Measurements from ENCODE around the gene SUN5. TPM values are rescaled to one million over a fixed set of nuclear protein-coding genes. Genes with fewer than 3 reads are reported as not detected.
"Not testable (repeated sequence)": the region's sequence is repeated elsewhere in the genome, so short reads cannot be mapped to it uniquely, and the experiment has no call there.

The SUN5 gene
- total and polyA plus RNA-seq, 2 of the 8 experiments (the other 6 are each of a cell fraction or from before 2014, with no cell fraction given) = not detected

GRCh38 chr20:33045129-33045721 is 41.0 kb upstream of the SUN5 start:
- H3K14ac ChIP-seq (ENCODE audit: insufficient read length); H3K79me1 ChIP-seq (ENCODE audit: low read depth, low read length); H3K4ac ChIP-seq (replicated peaks; ENCODE audit: insufficient read length, low read depth, low read length); H3K36me3 ChIP-seq (ENCODE audit: control insufficient read depth in 2 of 4, insufficient read depth in 4 of 4, low read length in 3 of 4); H2BK20ac ChIP-seq (ENCODE audit: low read length); FAIRE-seq; H4K20me1 ChIP-seq (replicated peaks in 1 of 2; ENCODE audit: control insufficient read depth in 1 of 2, insufficient read depth in 2 of 2, low read length in 2 of 2); H3K79me2 ChIP-seq (ENCODE audit: control insufficient read depth in 1 of 2, insufficient read depth in 2 of 2, low read length in 2 of 2); H4K91ac ChIP-seq (replicated peaks; ENCODE audit: insufficient read length, low read length); H3K27ac ChIP-seq (ENCODE audit: low read depth, low read length); DNase-seq (ENCODE audit: low read depth in 1 of 2, low spot score in 2 of 2); POLR2A ChIA-PET (ENCODE audit: partially characterized antibody); H2BK120ac ChIP-seq (replicated peaks; ENCODE audit: low read depth, low read length); H4K8ac ChIP-seq (ENCODE audit: extremely low read depth, insufficient read depth, low read length); H2AK5ac ChIP-seq (ENCODE audit: low read depth, low read length); H2AFZ ChIP-seq (ENCODE audit: low read length); H3K4me1 ChIP-seq (replicated peaks in 1 of 4; ENCODE audit: control insufficient read depth in 3 of 4, insufficient read depth in 4 of 4, low read length in 3 of 4); H3K23me2 ChIP-seq (ENCODE audit: low read depth, low read length); H3K18ac ChIP-seq (ENCODE audit: extremely low read depth, low read length); H2BK12ac ChIP-seq (ENCODE audit: low read depth, low read length); H2BK5ac ChIP-seq (ENCODE audit: low read depth, low read length); H3K23ac ChIP-seq (ENCODE audit: insufficient read length); H3K27me3 ChIP-seq (replicated peaks in 1 of 4; ENCODE audit: control insufficient read depth in 3 of 4, extremely low read depth in 1 of 4, insufficient read depth in 3 of 4, low read length in 3 of 4); H2BK15ac ChIP-seq (ENCODE audit: low read length); H3K4me2 ChIP-seq (ENCODE audit: insufficient read depth in 1 of 2, low read depth in 2 of 2, low read length in 2 of 2); H3K9ac ChIP-seq (replicated peaks in 1 of 4; ENCODE audit: extremely low read depth in 1 of 4, low read depth in 3 of 4, low read length in 3 of 4); H4K5ac ChIP-seq (ENCODE audit: insufficient read length, low read depth, low read length); H3K56ac ChIP-seq (replicated peaks; ENCODE audit: insufficient read length, low read depth, low read length); H3K4me3 ChIP-seq (ENCODE audit: extremely low read depth in 1 of 4, insufficient read depth in 2 of 4, low read depth in 3 of 4, low read length in 4 of 4): not testable (repeated sequence)
- CTCF ChIA-PET (ENCODE audit: partially characterized antibody) = interaction anchor here (0.7 to 1.7 kb wide), 2 partner anchors 50 to 217 kb away, joined by 3 read pairs; no protein-coding TSS in a partner anchor
- WGBS, 2 experiments (ENCODE audit: extremely low coverage in 1 of 2, insufficient coverage in 1 of 2, insufficient read length in 1 of 2, insufficient replicate concordance in 2 of 2, low coverage in 1 of 2, low lambda C conversion rate in 2 of 2, missing lambda C conversion rate in 1 of 2) = 84% methylated on average over 15 of the region's 15 CpGs; no CpG with 5 or more reads in 1 of the 2 experiments
- peak in 1 of 2 experiments; percentile 78; a peak in 1 of 3 replicates for TF ChIP-seq EP300 (IDR thresholded peaks at IDR 0.05; ENCODE audit: borderline replicate concordance in 1 of 2, low read depth in 2 of 2, low read length in 2 of 2)
- peaks cover 3 to 15% of the 10 kb centered on the region in 2 experiments; a peak in 2 of 4 replicates for H3K9me3 ChIP-seq (ENCODE audit: insufficient read depth in 2 of 2, low read depth in 1 of 2, low read length in 1 of 2)
